Germinal center (tissue), 1 donor: ENCODE results near the gene KYAT1.
A peak's percentile ranks its signal among the peaks of the same experiment; 100 is the strongest.

Source experiments
- DNase-seq: peaks from one replicate; pipeline ENCODE4 v3.0.0; 2012; ENCODE audit warnings: mixed read lengths, low spot score

Gene KYAT1

GRCh38 chr9:128838338-128838737 is 43.4 kb downstream of the KYAT1 start:
- DNase-seq: peak; percentile 3

GRCh38 chr9:128836509-128837145 is 45.1 kb downstream of the KYAT1 start:
- no peak for DNase-seq

GRCh38 chr9:128835246-128836210 is 46.2 kb downstream of the KYAT1 start:
- peak; percentile 1 for DNase-seq

GRCh38 chr9:128833696-128834095 is 48.1 kb downstream of the KYAT1 start:
- no peak for DNase-seq

- peak; percentile 99 for DNase-seq
Observed at GRCh38 chr9:128829477-128830251, 52.1 kb downstream of the KYAT1 start, which contains the start of gene SPOUT1. Gene SPOUT1, minus strand, starts transcription at chr9:128829794. Its CDS starts 14 bp downstream, at chr9:128829780.

- peak; percentile 14 for DNase-seq
Observed at GRCh38 chr9:128828719-128829452, 52.9 kb downstream of the KYAT1 start.

GRCh38 chr9:128828267-128828666 is 53.5 kb downstream of the KYAT1 start:
- no peak for DNase-seq

GRCh38 chr9:128825923-128826700 is 55.6 kb downstream of the KYAT1 start:
- no peak for DNase-seq

- no peak for DNase-seq
Observed at GRCh38 chr9:128824911-128825310, 56.8 kb downstream of the KYAT1 start.

GRCh38 chr9:128823903-128824406 is 57.8 kb downstream of the KYAT1 start:
- no peak for DNase-seq

- no peak for DNase-seq
Observed at GRCh38 chr9:128823362-128823902, 58.3 kb downstream of the KYAT1 start.

- DNase-seq: no peak
Observed at GRCh38 chr9:128822407-128823042, 59.2 kb downstream of the KYAT1 start.

GRCh38 chr9:128821584-128822406 is 60.0 kb downstream of the KYAT1 start:
- DNase-seq: no peak

GRCh38 chr9:128820665-128821583 is 60.8 kb downstream of the KYAT1 start:
- DNase-seq: no peak

GRCh38 chr9:128819716-128820664 is 61.8 kb downstream of the KYAT1 start:
- no peak for DNase-seq

- DNase-seq: peak; percentile 65
Observed at GRCh38 chr9:128818839-128819715, 62.7 kb downstream of the KYAT1 start.
